H9 (cell line): ENCODE data around the gene ARSG. TPM values are rescaled to one million over a fixed set of nuclear protein-coding genes. Genes with fewer than 3 reads are reported as not detected.

Experiments used
- DNase-seq: peaks from one replicate; pipeline ENCODE4 v3.0.0-alpha.2; 2017
- H2AFZ ChIP-seq: one replicate; pipeline ENCODE4 v1.6.1; 2013; ENCODE audit warnings: mild to moderate bottlenecking, low read length, control low read depth, moderate library complexity
- H2AK5ac ChIP-seq: 2 replicates; pipeline ENCODE4 v1.6.1; 2013; ENCODE audit warnings: low read length, control low read depth, mixed read lengths; ENCODE audit not compliant: insufficient read length
- H2BK120ac ChIP-seq: one replicate; pipeline ENCODE4 v1.6.1; 2013; ENCODE audit warnings: low read depth, mild to moderate bottlenecking, low read length, control low read depth, inconsistent platforms; ENCODE audit not compliant: poor library complexity, severe bottlenecking
- H2BK12ac ChIP-seq: 2 replicates; pipeline ENCODE4 v1.6.1; 2013; ENCODE audit warnings: low read length, control low read depth, mixed read lengths, low read depth; ENCODE audit not compliant: insufficient read length
- H2BK15ac ChIP-seq: 2 replicates; pipeline ENCODE4 v1.6.1; 2013; ENCODE audit warnings: low read depth, low read length, control low read depth
- H2BK20ac ChIP-seq: one replicate; pipeline ENCODE4 v1.6.1; 2013; ENCODE audit warnings: low read depth, mild to moderate bottlenecking, low read length, control low read depth, inconsistent platforms; ENCODE audit not compliant: poor library complexity, severe bottlenecking
- H2BK5ac ChIP-seq: 2 replicates; pipeline ENCODE4 v1.6.1; 2013; ENCODE audit warnings: low read length, control low read depth, mixed read lengths; ENCODE audit not compliant: insufficient read length
- H3K14ac ChIP-seq: 2 replicates; pipeline ENCODE4 v1.6.1; 2013; ENCODE audit warnings: low read length, control low read depth; ENCODE audit not compliant: insufficient read depth
- H3K18ac ChIP-seq: 2 replicates; pipeline ENCODE4 v1.6.1; 2013; ENCODE audit warnings: low read depth, mild to moderate bottlenecking, mixed read lengths, low read length, control low read depth; ENCODE audit not compliant: insufficient read length
- H3K23ac ChIP-seq: 2 replicates; pipeline ENCODE4 v1.6.1; 2013; ENCODE audit warnings: low read length, control low read depth, mixed read lengths, low read depth; ENCODE audit not compliant: insufficient read length
- H3K23me2 ChIP-seq: 2 replicates; pipeline ENCODE4 v1.6.1; 2013; ENCODE audit warnings: low read depth, mild to moderate bottlenecking, mixed read lengths, low read length, control low read depth; ENCODE audit not compliant: insufficient read length, poor library complexity, severe bottlenecking
- H3K27ac ChIP-seq: 2 replicates; pipeline ENCODE4 v1.5.1; 2013; ENCODE audit warnings: low read length, control low read depth, mixed read lengths, low read depth; ENCODE audit not compliant: insufficient read length
- H3K27me3 ChIP-seq: 2 replicates; pipeline ENCODE4 v1.6.1; 2013; ENCODE audit warnings: low read length, control low read depth, inconsistent platforms; ENCODE audit not compliant: insufficient read depth
- H3K4ac ChIP-seq: 2 replicates; pipeline ENCODE4 v1.6.1; 2013; ENCODE audit warnings: low read depth, mild to moderate bottlenecking, control low read depth, inconsistent platforms, low read length, moderate library complexity
- H3K4me1 ChIP-seq: 2 replicates; pipeline ENCODE4 v1.6.1; 2013; ENCODE audit warnings: low read length, control low read depth, inconsistent platforms; ENCODE audit not compliant: insufficient read depth
- H3K4me2 ChIP-seq: 2 replicates; pipeline ENCODE4 v1.6.1; 2013; ENCODE audit warnings: low read length, control low read depth, mixed read lengths; ENCODE audit not compliant: insufficient read length, insufficient read depth
- H3K56ac ChIP-seq: 2 replicates; pipeline ENCODE4 v1.6.1; 2013; ENCODE audit warnings: low read depth, mild to moderate bottlenecking, mixed read lengths, low read length, control low read depth; ENCODE audit not compliant: insufficient read length
- H3K79me1 ChIP-seq: 2 replicates; pipeline ENCODE4 v1.6.1; 2013; ENCODE audit warnings: low read depth, mild to moderate bottlenecking, moderate library complexity, low read length, control low read depth, inconsistent platforms; ENCODE audit not compliant: insufficient read depth, poor library complexity, severe bottlenecking
- H3K79me2 ChIP-seq: 2 replicates; pipeline ENCODE4 v1.6.1; 2013; ENCODE audit warnings: low read length, control low read depth, inconsistent platforms; ENCODE audit not compliant: insufficient read depth
- H3K9ac ChIP-seq: 2 replicates; pipeline ENCODE4 v1.6.1; 2013; ENCODE audit warnings: low read length, control low read depth, mixed read lengths; ENCODE audit not compliant: insufficient read length; ENCODE audit errors: extremely low read depth
- H3K9me3 ChIP-seq: one replicate; pipeline ENCODE4 v1.6.1; 2013; ENCODE audit warnings: low read depth, low read length, inconsistent platforms; ENCODE audit not compliant: control insufficient read depth
- H3T11ph ChIP-seq: one replicate; pipeline ENCODE4 v1.6.1; 2013; ENCODE audit warnings: mild to moderate bottlenecking, low read length, control low read depth, inconsistent platforms
- H4K20me1 ChIP-seq: one replicate; pipeline ENCODE4 v1.6.1; 2013; ENCODE audit not compliant: control insufficient read depth, insufficient read length, insufficient read depth
- H4K5ac ChIP-seq: 2 replicates; pipeline ENCODE4 v1.6.1; 2013; ENCODE audit warnings: low read depth, mild to moderate bottlenecking, mixed read lengths, low read length, control low read depth; ENCODE audit not compliant: insufficient read length
- H4K8ac ChIP-seq: replicated peaks from 2 replicates; pipeline ENCODE4 v1.6.1; 2013; ENCODE audit warnings: low read length, control low read depth, mixed read lengths, low read depth; ENCODE audit not compliant: insufficient read length
- H4K91ac ChIP-seq: 2 replicates; pipeline ENCODE4 v1.6.1; 2013; ENCODE audit warnings: low read depth, mild to moderate bottlenecking, moderate library complexity, mixed read lengths, low read length, control low read depth; ENCODE audit not compliant: insufficient read length
- H3K27ac Mint-ChIP-seq, 3 experiments: 2 replicates in 2 of 3; 3 replicates in 1 of 3; pipeline ENCODE4 v1.8.0; 2020 to 2021; ENCODE audit warnings: mixed read lengths in 3 of 3, mild to moderate bottlenecking in 1 of 3, moderate library complexity in 1 of 3
- H3K27me3 Mint-ChIP-seq: 2 replicates; pipeline ENCODE4 v1.8.0; 2021; ENCODE audit warnings: low read depth, mild to moderate bottlenecking, moderate library complexity, mixed read lengths
- H3K36me3 Mint-ChIP-seq, 3 experiments: 2 replicates in 2 of 3; 3 replicates in 1 of 3; pipeline ENCODE4 v1.8.0; 2020 to 2021; ENCODE audit warnings: low read depth in 3 of 3, mixed read lengths in 3 of 3; ENCODE audit not compliant: insufficient read depth in 1 of 3
- H3K4me1 Mint-ChIP-seq, 2 experiments: 2 replicates each; pipeline ENCODE4 v1.8.0; 2020; ENCODE audit warnings: mixed read lengths in 2 of 2
- H3K4me3 Mint-ChIP-seq, 2 experiments: 2 replicates in 1 of 2; 3 replicates in 1 of 2; pipeline ENCODE4 v1.8.0; 2020 to 2021; ENCODE audit warnings: mild to moderate bottlenecking in 2 of 2, mixed read lengths in 2 of 2, moderate library complexity in 1 of 2
- H3K9me3 Mint-ChIP-seq, 2 experiments: 2 replicates in 1 of 2; 3 replicates in 1 of 2; pipeline ENCODE4 v1.8.0; 2020; ENCODE audit warnings: mild to moderate bottlenecking in 2 of 2, mixed read lengths in 2 of 2, moderate library complexity in 1 of 2
- CTCF ChIP-seq: fragments of 200-600 bp; sonication (generic); conservative IDR thresholded peaks from 3 replicates; pipeline ENCODE4 v1.8.0; 2021; ENCODE audit warnings: antibody characterized with exemption, mild to moderate bottlenecking
- WGBS: extraction: QIAGEN DNeasy Blood & Tissue Kit; methylation state at CpG from one replicate; pipeline ENCODE4 v1.1.7; 2013; ENCODE audit warnings: missing lambda C conversion rate, low lambda C conversion rate, mixed read lengths; ENCODE audit not compliant: insufficient read length; ENCODE audit errors: extremely low coverage; 5-methylcytosine and 5-hydroxymethylcytosine counted together
- total RNA-seq: library from RNA; stranded (reverse); gene quantifications from 2 replicates; pipeline ENCODE4 v1.2.1, GENCODE V29; 2021

ARSG gene
- total RNA-seq, 1 experiment from 2014 or later = 3.6 TPM

- H3K36me3 Mint-ChIP-seq = peaks cover 0 to 5% (median 0%) of the 10 kb centered on the region in 3 experiments; a peak in 1 of 7 replicates
- H3K9ac ChIP-seq = no peak overlapping the region
- no peaks in the 10 kb centered on the region for H3K27me3 ChIP-seq
- no peak for TF ChIP-seq CTCF
- H3K23me2 ChIP-seq = no peaks in the 10 kb centered on the region
- H3K56ac ChIP-seq = no peak overlapping the region
- no peak overlapping the region for H2BK5ac ChIP-seq
- H2AK5ac ChIP-seq = no peak overlapping the region
- WGBS = no CpG with 5 or more reads among the region's 8 CpGs
- no peak overlapping the region for H3K18ac ChIP-seq
- no peaks in the 10 kb centered on the region for H3K79me1 ChIP-seq
- H3K27ac Mint-ChIP-seq = 0 out of 7 replicates have a peak overlapping the region, but pooled peaks of 1 of the 3 experiments have one; percentile 48
- no peak overlapping the region for H2BK12ac ChIP-seq
- H3T11ph ChIP-seq = no peak overlapping the region
- H3K27ac ChIP-seq = no peak overlapping the region
- no peak overlapping the region for H4K8ac ChIP-seq
- no peak overlapping the region for H3K14ac ChIP-seq
- H3K9me3 Mint-ChIP-seq = no peaks in the 10 kb centered on the region; a peak in 1 of 5 replicates
- H3K23ac ChIP-seq = no peak overlapping the region
- no peak overlapping the region for H2BK120ac ChIP-seq
- H3K79me2 ChIP-seq = no peaks in the 10 kb centered on the region
- peaks cover 22 to 38% of the 10 kb centered on the region in 2 experiments for H3K4me1 Mint-ChIP-seq
- no peak overlapping the region for H4K5ac ChIP-seq
- no peak overlapping the region for H4K91ac ChIP-seq
- no peak overlapping the region for H3K4me2 ChIP-seq
- no peaks in the 10 kb centered on the region for H3K9me3 ChIP-seq
- no peaks in the 10 kb centered on the region for H3K27me3 Mint-ChIP-seq
- no peak overlapping the region for H3K4ac ChIP-seq
- H2AFZ ChIP-seq = no peak overlapping the region
- H3K4me1 ChIP-seq = no peaks in the 10 kb centered on the region
- DNase-seq = no peak
- H4K20me1 ChIP-seq = no peaks in the 10 kb centered on the region
- no peak overlapping the region for H2BK15ac ChIP-seq
- no peak overlapping the region for H3K4me3 Mint-ChIP-seq
- H2BK20ac ChIP-seq = no peak overlapping the region
Measured at GRCh38 chr17:68318103-68318991, 27.1 kb downstream of the ARSG start.
